ENCODE measurements around the gene CAVIN2.

CAVIN2 gene

GRCh38 chr2:191802180-191802579 is 44.7 kb downstream of the CAVIN2 start:
- Mint-ChIP-seq H3K27me3 (ENCODE audit: low read depth, poor library complexity) (no peaks in the 10 kb centered on the region), H3K4me3 (no peak overlapping the region), H3K27ac (no peak overlapping the region), H3K36me3 (ENCODE audit: low read depth) (no peaks in the 10 kb centered on the region), H3K4me1 (no peaks in the 10 kb centered on the region), H3K9me3 (no peaks in the 10 kb centered on the region)
- DNase-seq, result no peak
- TF ChIP-seq CTCF (IDR thresholded peaks at IDR 0.05), result no peak

- no peaks in the 10 kb centered on the region for H3K36me3 Mint-ChIP-seq (ENCODE audit: low read depth)
- H3K4me1 Mint-ChIP-seq, result no peaks in the 10 kb centered on the region
- H3K4me3 Mint-ChIP-seq, result no peak overlapping the region
- no peaks in the 10 kb centered on the region for H3K27me3 Mint-ChIP-seq (ENCODE audit: low read depth, poor library complexity)
- TF ChIP-seq CTCF (IDR thresholded peaks at IDR 0.05), result no peak
- no peaks in the 10 kb centered on the region for H3K9me3 Mint-ChIP-seq
- DNase-seq, result no peak
- no peak overlapping the region for H3K27ac Mint-ChIP-seq
Observed at GRCh38 chr2:191800874-191801273, 46.0 kb downstream of the CAVIN2 start.

GRCh38 chr2:191799526-191799925 is 47.4 kb downstream of the CAVIN2 start:
- no peaks in the 10 kb centered on the region for H3K9me3 Mint-ChIP-seq
- H3K36me3 Mint-ChIP-seq (ENCODE audit: low read depth), result no peaks in the 10 kb centered on the region
- no peak overlapping the region for H3K4me3 Mint-ChIP-seq
- H3K27me3 Mint-ChIP-seq (ENCODE audit: low read depth, poor library complexity), result no peaks in the 10 kb centered on the region
- H3K4me1 Mint-ChIP-seq, result no peaks in the 10 kb centered on the region
- DNase-seq, result no peak
- H3K27ac Mint-ChIP-seq, result no peak overlapping the region
- TF ChIP-seq CTCF (IDR thresholded peaks at IDR 0.05), result no peak

- no peak overlapping the region for H3K4me3 Mint-ChIP-seq
- DNase-seq, result no peak
- TF ChIP-seq CTCF (IDR thresholded peaks at IDR 0.05), result no peak
- H3K27ac Mint-ChIP-seq, result no peak overlapping the region
- H3K9me3 Mint-ChIP-seq, result peaks cover 2% of the 10 kb centered on the region
- H3K36me3 Mint-ChIP-seq (ENCODE audit: low read depth), result no peaks in the 10 kb centered on the region
- H3K4me1 Mint-ChIP-seq, result no peaks in the 10 kb centered on the region
- H3K27me3 Mint-ChIP-seq (ENCODE audit: low read depth, poor library complexity), result no peaks in the 10 kb centered on the region
Observed at GRCh38 chr2:191797942-191798876, 48.7 kb downstream of the CAVIN2 start.

- peaks cover 3% of the 10 kb centered on the region for H3K9me3 Mint-ChIP-seq
Observed at GRCh38 chr2:191797500-191797899, 49.4 kb downstream of the CAVIN2 start.

More at GRCh38 chr2:191797500-191797899, 49.4 kb downstream of the CAVIN2 start:
- no peaks in the 10 kb centered on the region for H3K4me1 Mint-ChIP-seq
- TF ChIP-seq CTCF (IDR thresholded peaks at IDR 0.05), result no peak
- H3K36me3 Mint-ChIP-seq (ENCODE audit: low read depth), result no peaks in the 10 kb centered on the region
- DNase-seq, result no peak
- no peak overlapping the region for H3K27ac Mint-ChIP-seq
- H3K27me3 Mint-ChIP-seq (ENCODE audit: low read depth, poor library complexity), result no peaks in the 10 kb centered on the region
- H3K4me3 Mint-ChIP-seq, result no peak overlapping the region
